HepG2 (cell line): ENCODE results near the gene FAM209B. TPM values are rescaled to one million over a fixed set of nuclear protein-coding genes. Genes with fewer than 3 reads are reported as not detected.
A peak's percentile ranks its signal among the peaks of the same experiment; 100 is the strongest.

Experiments used
- ATAC-seq: fragments of 200-7000 bp; cut with Tn5 transposase; 3 replicates; pipeline ENCODE4 v1.9.1; 2020; ENCODE audit warnings: mild to moderate bottlenecking, moderate library complexity
- BruUV-seq: library from RNA; stranded (reverse); fragments of 400-500 nt; replicated peaks from 2 replicates; lab custom pipeline; 2021; lab: Mats Ljungman, UMichigan
- CTCF ChIA-PET: fragments of 300-600 bp; formaldehyde crosslinking; extraction: SDS; loops from one replicate; lab custom pipeline; 2021; ENCODE audit warnings: low total read pairs, inconsistent platforms, low intra/inter-chr PET ratio; lab: Yijun Ruan, JAX
- POLR2A ChIA-PET: fragments of 350-600 bp; sonication (Branson Sonifier 250); formaldehyde crosslinking; loops from one replicate; lab custom pipeline; 2020; ENCODE audit warnings: antibody characterized with exemption, inconsistent platforms; lab: Yijun Ruan, JAX
- DNase-seq: peaks from one replicate; pipeline ENCODE4 v3.0.0-alpha.2; 2015; ENCODE audit warnings: low spot score
- FAIRE-seq: peaks from 3 replicates; lab custom pipeline; 2011; peaks lifted over from hg19 to GRCh38; lab: Jason Lieb, UNC
- H2AFZ ChIP-seq: one replicate; pipeline ENCODE4 v1.6.1; 2011; ENCODE audit warnings: low read length, inconsistent platforms
- H3K27ac ChIP-seq: fragments of 300-600 bp; 3 replicates; pipeline ENCODE4 v1.8.0; 2011; ENCODE audit warnings: mixed run types, mild to moderate bottlenecking, mixed read lengths, low read length, inconsistent platforms; ENCODE audit not compliant: insufficient read depth; ENCODE audit errors: extremely low read length
- H3K27me3 ChIP-seq, 2 experiments: fragments of 200-600 bp in 1 of 2; 2 replicates in 1 of 2; 3 replicates in 1 of 2; pipeline versions ENCODE4 v1.6.0 to v1.8.0; 2011; ENCODE audit warnings: low read length in 2 of 2, mild to moderate bottlenecking in 2 of 2, moderate library complexity in 2 of 2, inconsistent platforms in 1 of 2; ENCODE audit not compliant: insufficient read depth in 2 of 2, control insufficient read depth in 1 of 2
- H3K36me3 ChIP-seq, 2 experiments: fragments of 200-600 bp in 1 of 2; replicated peaks in 1 of 2; 2 replicates in 1 of 2; 3 replicates in 1 of 2; pipeline versions ENCODE4 v1.5.1 to v1.8.0; 2011; ENCODE audit warnings: low read length in 2 of 2, inconsistent platforms in 1 of 2; ENCODE audit not compliant: insufficient read depth in 2 of 2, control insufficient read depth in 1 of 2
- H3K4me1 ChIP-seq: 2 replicates; pipeline ENCODE4 v1.5.1; 2012; ENCODE audit warnings: low read length, inconsistent platforms; ENCODE audit not compliant: insufficient read depth
- H3K4me2 ChIP-seq: 2 replicates; pipeline ENCODE4 v1.6.0; 2011; ENCODE audit warnings: low read depth, low read length, inconsistent platforms
- H3K4me3 ChIP-seq, 3 experiments: fragments of 200-600 bp in 1 of 3; sonication (generic), shearing (Covaris generic) in 1 of 3; replicated peaks in 1 of 3; 2 replicates each; pipeline ENCODE4 v1.5.1; 2011 to 2016; ENCODE audit warnings: low read length in 3 of 3, inconsistent platforms in 2 of 3, low read depth in 2 of 3, mild to moderate bottlenecking in 2 of 3, control low read depth in 1 of 3, mixed read lengths in 1 of 3; ENCODE audit not compliant: insufficient read depth in 1 of 3
- H3K79me2 ChIP-seq: one replicate; pipeline ENCODE4 v1.6.1; 2011; ENCODE audit warnings: low read length, inconsistent platforms; ENCODE audit not compliant: insufficient read depth
- H3K9ac ChIP-seq: 2 replicates; pipeline ENCODE4 v1.6.0; 2011; ENCODE audit warnings: mild to moderate bottlenecking, low read depth, low read length, inconsistent platforms; ENCODE audit not compliant: insufficient read depth
- H3K9me3 ChIP-seq: 2 replicates; pipeline ENCODE4 v1.5.1; 2012; ENCODE audit warnings: mild to moderate bottlenecking, low read length
- H4K20me1 ChIP-seq: 2 replicates; pipeline ENCODE4 v1.6.0; 2011; ENCODE audit warnings: inconsistent platforms, mild to moderate bottlenecking, low read length, moderate library complexity; ENCODE audit not compliant: insufficient read depth
- CREM ChIP-seq, 2 experiments: sonication (generic) in 1 of 2; formaldehyde crosslinking in 1 of 2; IDR thresholded peaks; 2 replicates each; pipeline versions ENCODE4 v1.4.0 to v1.6.1; 2016 to 2020; ENCODE audit warnings: antibody characterized with exemption in 1 of 2, mild to moderate bottlenecking in 1 of 2, missing genetic modification reagents in 1 of 2
- GLI4 ChIP-seq: sonication (generic); formaldehyde crosslinking; IDR thresholded peaks from 2 replicates; pipeline ENCODE4 v1.5.1; 2020; ENCODE audit warnings: missing genetic modification reagents, mild to moderate bottlenecking, moderate library complexity, borderline replicate concordance
- ZFP36 ChIP-seq: fragments of 150-350 bp; IDR thresholded peaks from 2 replicates; pipeline ENCODE4 v1.6.1; 2018; ENCODE audit warnings: borderline replicate concordance, low read length, low read depth; ENCODE audit not compliant: partially characterized antibody
- ZSCAN22 ChIP-seq: sonication (generic); formaldehyde crosslinking; IDR thresholded peaks from 2 replicates; pipeline ENCODE4 v1.4.0; 2020; ENCODE audit warnings: mild to moderate bottlenecking, missing genetic modification reagents
- WGBS: methylation state at CpG from one replicate; pipeline ENCODE4 v1.1.6; 2017; ENCODE audit warnings: low lambda C conversion rate; 5-methylcytosine and 5-hydroxymethylcytosine counted together
- in situ Hi-C: cut with HindIII; loops from 2 replicates; pipeline ENCODE4 v1.10.0; 2017; ENCODE audit warnings: low pct_unique_long_range_greater_than_20kb; ENCODE audit not compliant: extremely low pct_ligation_motif_present
- intact Hi-C: fragments of 100-400 bp; cut with micrococcal nuclease; formaldehyde crosslinking; loops from one replicate; pipeline ENCODE4 v1.10.0; 2022; ENCODE audit not compliant: unreplicated experiment
- polyA plus RNA-seq, 8 experiments: library from polyadenylated mRNA; depleted of rRNA in 3 of 8; stranded (reverse) in 7 of 8; unstranded in 1 of 8; fragments of >200 nt; fragmentation: Illumina TruSeq in 4 of 8; extraction: Trizol in 4 of 8; gene quantifications; 2 replicates each; pipeline versions ENCODE4 v1.2.1 to v1.2.3, GENCODE V29; 2011 to 2016; ENCODE audit warnings: low read depth in 4 of 8, missing spikeins in 1 of 8, mixed read lengths in 1 of 8; ENCODE audit not compliant: insufficient read depth in 1 of 8
- total RNA-seq, 5 experiments: library from RNA; depleted of rRNA; stranded (reverse); fragments of >200 nt; fragmentation: Illumina TruSeq; extraction: Trizol; gene quantifications; 2 replicates each; pipeline ENCODE4 v1.2.3, GENCODE V29; 2016; ENCODE audit warnings: low read depth in 1 of 5

The FAM209B gene
- total and polyA plus RNA-seq, 2 of the 13 experiments (the other 11 are each of a cell fraction or from before 2014, with no cell fraction given), result 0.24 to 0.42 TPM

- H3K9ac ChIP-seq, result no peak overlapping the region
- H4K20me1 ChIP-seq, result no peaks in the 10 kb centered on the region
- FAIRE-seq (no peak), DNase-seq (no peak), ATAC-seq (peak; percentile 38; the same call in 2 of the 3 replicates)
- no peaks in the 10 kb centered on the region for H3K4me1 ChIP-seq
- no peak for TF ChIP-seq GLI4
- peak; percentile 32 for TF ChIP-seq ZFP36
- TF ChIP-seq ZSCAN22 (CRISPR knock-in tag), result peak; percentile 97
- in situ Hi-C loops (no loop called here), intact Hi-C loops (no loop called here)
- H3K4me2 ChIP-seq, result no peak overlapping the region
- no TSS peak for BruUV-seq
- no peak overlapping the region for H2AFZ ChIP-seq
- no peaks in the 10 kb centered on the region for H3K79me2 ChIP-seq
- ChIA-PET CTCF (no interaction called here), POLR2A (no interaction called here)
- H3K4me3 ChIP-seq, result no peak overlapping the region
- no peaks in the 10 kb centered on the region for H3K9me3 ChIP-seq
- 11% methylated on average over 9 of the region's 9 CpGs for WGBS
- no peak overlapping the region for H3K27ac ChIP-seq
- peaks cover 4 to 33% of the 10 kb centered on the region in 2 experiments; a peak in 3 of 5 replicates for H3K27me3 ChIP-seq
- no peaks in the 10 kb centered on the region for H3K36me3 ChIP-seq
These were observed 42.1 kb downstream of the FAM209B start for GRCh38 chr20:56575157-56575556.

GRCh38 chr20:56575961-56576360 is 42.9 kb downstream of the FAM209B start:
- H3K9ac ChIP-seq, result no peak overlapping the region
- no peaks in the 10 kb centered on the region for H4K20me1 ChIP-seq
- H3K79me2 ChIP-seq, result no peaks in the 10 kb centered on the region
- ChIA-PET CTCF (interaction anchor here (2.1 kb wide), 1 partner anchor 26 kb away, joined by 32 read pairs; no protein-coding TSS in a partner anchor), POLR2A (no interaction called here)
- TF ChIP-seq CREM (IDR thresholded peaks at IDR 0.05) (no peak), CREM (CRISPR knock-in tag; IDR thresholded peaks at IDR 0.05) (no peak)
- no peaks in the 10 kb centered on the region for H3K9me3 ChIP-seq
- H3K4me2 ChIP-seq, result no peak overlapping the region
- in situ Hi-C loops (no loop called here), intact Hi-C loops (loop anchor here (2.0 kb wide), 1 partner anchor 373 kb away; no protein-coding TSS in a partner anchor)
- DNase-seq (no peak), FAIRE-seq (no peak), ATAC-seq (no peak)
- H3K27me3 ChIP-seq, result peaks cover 4 to 39% of the 10 kb centered on the region in 2 experiments; a peak in 3 of 5 replicates
- no peaks in the 10 kb centered on the region for H3K36me3 ChIP-seq
- 16% methylated on average over 4 of the region's 4 CpGs for WGBS
- no TSS peak for BruUV-seq
- no peaks in the 10 kb centered on the region for H3K4me1 ChIP-seq
- H2AFZ ChIP-seq, result no peak overlapping the region
- H3K27ac ChIP-seq, result no peak overlapping the region
- H3K4me3 ChIP-seq, result no peak overlapping the region
